OCI-LY1 (cell line): ENCODE data around the gene SNAPC4.
"Not testable (repeated sequence)": the region's sequence is repeated elsewhere in the genome, so short reads cannot be mapped to it uniquely, and the experiment has no call there.

ENCODE experiments used
- H2AFZ ChIP-seq: fragments of 200-600 bp; sonication (generic), shearing (Covaris generic); 2 replicates; pipeline ENCODE4 v1.6.0; 2014; ENCODE audit warnings: antibody characterized with exemption, mild to moderate bottlenecking, low read length
- H3F3A ChIP-seq: fragments of 200-600 bp; sonication (generic), shearing (Covaris generic); 2 replicates; pipeline ENCODE4 v1.6.0; 2014; ENCODE audit warnings: mild to moderate bottlenecking, antibody characterized with exemption, low read length, moderate library complexity; ENCODE audit not compliant: insufficient read depth
- H3K27ac ChIP-seq: fragments of 200-600 bp; sonication (generic); 2 replicates; pipeline ENCODE4 v1.5.1; 2014; ENCODE audit warnings: low read length, mixed run types, mild to moderate bottlenecking, low read depth; ENCODE audit not compliant: poor library complexity, severe bottlenecking
- H3K27me3 ChIP-seq: fragments of 200-600 bp; sonication (generic); 2 replicates; pipeline ENCODE4 v1.6.0; 2014; ENCODE audit warnings: antibody characterized with exemption, mild to moderate bottlenecking, low read length, moderate library complexity; ENCODE audit not compliant: insufficient read depth
- H3K36me3 ChIP-seq: fragments of 200-600 bp; sonication (generic); 2 replicates; pipeline ENCODE4 v1.6.1; 2014; ENCODE audit warnings: mild to moderate bottlenecking, antibody characterized with exemption, low read length, moderate library complexity, mixed read lengths; ENCODE audit not compliant: insufficient read depth
- H3K4me1 ChIP-seq: fragments of 200-600 bp; sonication (generic); 2 replicates; pipeline ENCODE4 v1.5.1; 2014; ENCODE audit warnings: mild to moderate bottlenecking, low read length, moderate library complexity; ENCODE audit not compliant: insufficient read depth, severe bottlenecking
- H3K4me2 ChIP-seq: fragments of 200-600 bp; sonication (generic), shearing (Covaris generic); 2 replicates; pipeline ENCODE4 v1.6.1; 2014; ENCODE audit warnings: low read length
- H3K4me3 ChIP-seq: fragments of 200-600 bp; sonication (generic); 2 replicates; pipeline ENCODE4 v1.5.1; 2014; ENCODE audit warnings: low read length, low read depth, mild to moderate bottlenecking, mixed read lengths; ENCODE audit not compliant: poor library complexity, severe bottlenecking
- H3K79me2 ChIP-seq: fragments of 200-600 bp; shearing (Covaris generic); 2 replicates; pipeline ENCODE4 v1.6.1; 2016; ENCODE audit warnings: mixed run types, low read length, mixed read lengths; ENCODE audit not compliant: insufficient read depth
- H3K9ac ChIP-seq: fragments of 200-600 bp; sonication (generic), shearing (Covaris generic); 2 replicates; pipeline ENCODE4 v1.6.1; 2014; ENCODE audit warnings: mild to moderate bottlenecking, low read length, mixed read lengths
- H3K9me2 ChIP-seq: fragments of 200-600 bp; sonication (generic), shearing (Covaris generic); 2 replicates; pipeline ENCODE4 v1.6.1; 2014; ENCODE audit warnings: low read depth, mild to moderate bottlenecking, low read length, mixed read lengths
- H3K9me3 ChIP-seq: fragments of 200-600 bp; shearing (Covaris generic); 2 replicates; pipeline ENCODE4 v1.6.1; 2014; ENCODE audit warnings: low read length, mixed read lengths
- H4K20me1 ChIP-seq: fragments of 200-600 bp; sonication (generic), shearing (Covaris generic); 2 replicates; pipeline ENCODE4 v1.6.0; 2016; ENCODE audit warnings: mild to moderate bottlenecking, low read length; ENCODE audit not compliant: insufficient read depth
- CTCF ChIP-seq: fragments of 200-600 bp; sonication (generic), shearing (Covaris generic); IDR thresholded peaks from 2 replicates; pipeline ENCODE4 v1.5.1; 2017; ENCODE audit warnings: mild to moderate bottlenecking, antibody characterized with exemption, low read length, moderate library complexity, mixed read lengths
- EZH2 ChIP-seq: fragments of 200-600 bp; sonication (generic), shearing (Covaris generic); IDR thresholded peaks from 2 replicates; pipeline ENCODE4 v1.8.0; 2017; ENCODE audit warnings: borderline replicate concordance, mixed run types, mild to moderate bottlenecking, antibody characterized with exemption, low read length, moderate library complexity, mixed read lengths

Gene SNAPC4

DNA sequence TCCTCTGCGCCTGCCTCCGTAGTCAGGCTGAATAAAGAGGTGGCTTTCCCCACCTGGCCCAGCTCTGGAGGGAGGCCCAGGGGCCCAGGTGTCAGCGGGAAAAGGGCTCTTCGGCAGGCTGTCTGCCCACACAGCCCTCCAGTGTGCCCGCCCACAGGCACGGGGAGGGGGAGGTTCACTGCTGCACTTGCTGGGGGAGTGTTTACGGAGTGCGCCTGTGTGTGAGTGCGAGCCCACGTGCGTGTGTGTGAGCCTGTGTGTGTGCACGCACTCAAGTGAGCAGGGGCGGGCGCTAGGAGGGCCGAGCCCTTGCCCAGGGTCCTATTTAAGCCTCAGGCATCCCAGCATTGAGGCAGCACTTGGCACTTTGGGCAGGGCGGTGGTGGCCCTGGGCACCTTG is 47.3 kb downstream of the SNAPC4 start:
- no peak overlapping the region for H3K9ac ChIP-seq
- H3F3A ChIP-seq: no peaks in the 10 kb centered on the region
- no peak overlapping the region for H3K4me3 ChIP-seq
- H3K36me3 ChIP-seq: no peaks in the 10 kb centered on the region
- H3K4me2 ChIP-seq: no peak overlapping the region
- H3K27me3 ChIP-seq: peaks cover 19% of the 10 kb centered on the region; the same call in 1 of the 2 replicates
- no peaks in the 10 kb centered on the region for H3K9me3 ChIP-seq
- H3K4me1 ChIP-seq: no peaks in the 10 kb centered on the region
- no peak for TF ChIP-seq CTCF
- no peak for TF ChIP-seq EZH2
- no peaks in the 10 kb centered on the region for H3K9me2 ChIP-seq
- H4K20me1 ChIP-seq: no peaks in the 10 kb centered on the region
- H2AFZ ChIP-seq: no peak overlapping the region
- no peaks in the 10 kb centered on the region for H3K79me2 ChIP-seq
- H3K27ac ChIP-seq: no peak overlapping the region

- H3K4me2 ChIP-seq, H3K4me1 ChIP-seq, H3F3A ChIP-seq, H3K4me3 ChIP-seq, H3K36me3 ChIP-seq, H3K27ac ChIP-seq, H3K9ac ChIP-seq, H3K9me2 ChIP-seq, H4K20me1 ChIP-seq, H3K79me2 ChIP-seq, H3K9me3 ChIP-seq, H2AFZ ChIP-seq: not testable (repeated sequence)
- peaks cover 19% of the 10 kb centered on the region; the same call in 1 of the 2 replicates for H3K27me3 ChIP-seq
Observed at GRCh38 chr9:136351868-136352267, 48.1 kb downstream of the SNAPC4 start.

- no peak for TF ChIP-seq CTCF
- no peak for TF ChIP-seq EZH2
- Histone ChIP-seq H4K20me1 (no peaks in the 10 kb centered on the region), H3K4me3 (no peak overlapping the region), H3K27me3 (peaks cover 15% of the 10 kb centered on the region; the same call in 1 of the 2 replicates), H3K9me2 (no peaks in the 10 kb centered on the region), H3K9me3 (no peaks in the 10 kb centered on the region), H3K4me2 (no peak overlapping the region), H2AFZ (no peak overlapping the region), H3F3A (no peaks in the 10 kb centered on the region), H3K9ac (no peak overlapping the region), H3K4me1 (no peaks in the 10 kb centered on the region), H3K36me3 (no peaks in the 10 kb centered on the region), H3K27ac (no peak overlapping the region), H3K79me2 (no peaks in the 10 kb centered on the region)
Observed at GRCh38 chr9:136351252-136351800, 48.6 kb downstream of the SNAPC4 start.
